ENCODE results near the gene SYNDIG1. TPM values are rescaled to one million over a fixed set of nuclear protein-coding genes. Genes with fewer than 3 reads are reported as not detected.

Gene SYNDIG1
- polyA plus RNA-seq, 1 of the 3 experiments (the other 2 are of a cell fraction): not detected

- H3K9me3 ChIP-seq: no peaks in the 10 kb centered on the region
- no peaks in the 10 kb centered on the region for H3K4me1 ChIP-seq (ENCODE audit: control insufficient read depth in 1 of 2, insufficient read depth in 2 of 2, low read depth in 1 of 2, low read length in 1 of 2)
- H3K36me3 ChIP-seq (replicated peaks in 1 of 2; ENCODE audit: control insufficient read depth in 1 of 2, insufficient read depth in 2 of 2, low read length in 1 of 2): no peaks in the 10 kb centered on the region
- H3K9ac ChIP-seq: no peak overlapping the region
- ChIA-PET CTCF (no interaction called here), POLR2A (interaction anchor here (0.6 kb wide), 1 partner anchor 207 kb away, joined by 3 read pairs; no protein-coding TSS in a partner anchor)
- H3K4me3 ChIP-seq (ENCODE audit: low read depth in 2 of 2, low read length in 1 of 2): no peak overlapping the region
- H3K27ac ChIP-seq (ENCODE audit: low read depth in 2 of 2, low read length in 1 of 2): no peak overlapping the region
- no peaks in the 10 kb centered on the region for H3K27me3 ChIP-seq (ENCODE audit: insufficient read depth)
- no peaks in the 10 kb centered on the region for H4K20me1 ChIP-seq (ENCODE audit: insufficient read depth)
- H3K4me2 ChIP-seq: no peak overlapping the region
- WGBS (ENCODE audit: low lambda C conversion rate): 47% methylated on average over 5 of the region's 5 CpGs
- no peaks in the 10 kb centered on the region for H3F3A ChIP-seq (replicated peaks; ENCODE audit: insufficient read depth)
- DNase-seq: no peak
- H3K9me2 ChIP-seq: no peaks in the 10 kb centered on the region
- H2AFZ ChIP-seq (ENCODE audit: low read depth): no peak overlapping the region
- TF ChIP-seq NFIC (IDR thresholded peaks at IDR 0.05; ENCODE audit: borderline replicate concordance) (no peak), FOXJ3 (CRISPR knock-in tag; IDR thresholded peaks at IDR 0.05) (no peak), RFX5 (IDR thresholded peaks at IDR 0.05; ENCODE audit: low read length) (no peak), MXI1 (IDR thresholded peaks at IDR 0.05; ENCODE audit: low read depth, low read length) (no peak), IRF3 (IDR thresholded peaks at IDR 0.05; ENCODE audit: low read depth, low read length) (no peak), FOXM1 (IDR thresholded peaks at IDR 0.05; ENCODE audit: low read depth) (no peak), TCF12 (IDR thresholded peaks at IDR 0.05) (no peak), PBX3 (IDR thresholded peaks at IDR 0.05) (no peak), CTCF (IDR thresholded peaks at IDR 0.05) (no peak), ZBTB33 (IDR thresholded peaks at IDR 0.05; ENCODE audit: borderline replicate concordance, low read depth) (no peak), RAD21 (IDR thresholded peaks at IDR 0.05; ENCODE audit: low read length) (no peak), USF1 (IDR thresholded peaks at IDR 0.05; ENCODE audit: borderline replicate concordance, low read depth) (no peak), SIN3A (IDR thresholded peaks at IDR 0.05; ENCODE audit: borderline replicate concordance, low read depth, low read length) (no peak)
- H3K79me2 ChIP-seq (ENCODE audit: insufficient read depth): no peaks in the 10 kb centered on the region
Measured at GRCh38 chr20:24574797-24575196, 105.4 kb downstream of the SYNDIG1 start.

Measured in SK-N-SH (cell line).